ENCODE results near the gene ATP7A. TPM values are rescaled to one million over a fixed set of nuclear protein-coding genes. Genes with fewer than 3 reads are reported as not detected.

Gene ATP7A
- total RNA-seq, 2 experiments from 2014 or later = 11.9 to 13.3 TPM

GRCh38 chrX:77953302-77953701, 42.8 kb downstream of the ATP7A start:
- no peaks in the 10 kb centered on the region for H3K27me3 Mint-ChIP-seq
- H3K9me3 Mint-ChIP-seq = peaks cover 3% of the 10 kb centered on the region
- no peak for DNase-seq
- peaks cover 22% of the 10 kb centered on the region for H3K4me1 Mint-ChIP-seq
- ChIA-PET CTCF (no interaction called here), POLR2A (no interaction called here)
- H3K36me3 Mint-ChIP-seq (ENCODE audit: low read depth) = peaks cover 13% of the 10 kb centered on the region
- H3K4me3 Mint-ChIP-seq = no peak overlapping the region
- peak overlapping the region; percentile 50 for H3K27ac Mint-ChIP-seq

- Mint-ChIP-seq H3K27me3 (no peaks in the 10 kb centered on the region), H3K27ac (no peak overlapping the region), H3K4me3 (no peak overlapping the region), H3K4me1 (peaks cover 23% of the 10 kb centered on the region), H3K36me3 (ENCODE audit: low read depth) (peaks cover 15% of the 10 kb centered on the region), H3K9me3 (peaks cover 3% of the 10 kb centered on the region)
- no peak for DNase-seq
- POLR2A ChIA-PET = no interaction called here
- CTCF ChIA-PET = no interaction called here
Measured at GRCh38 chrX:77953708-77954107, 43.2 kb downstream of the ATP7A start.

- CTCF ChIA-PET = no interaction called here
- Mint-ChIP-seq H3K4me1 (peaks cover 47% of the 10 kb centered on the region), H3K27me3 (no peaks in the 10 kb centered on the region), H3K9me3 (peaks cover 9% of the 10 kb centered on the region), H3K36me3 (ENCODE audit: low read depth) (peaks cover 26% of the 10 kb centered on the region), H3K4me3 (no peak overlapping the region), H3K27ac (peak overlapping the region; percentile 76)
- POLR2A ChIA-PET = no interaction called here
- no peak for DNase-seq
Measured at GRCh38 chrX:77960567-77960966, 50.1 kb downstream of the ATP7A start.

GRCh38 chrX:77961063-77961462, 50.6 kb downstream of the ATP7A start:
- H3K27ac Mint-ChIP-seq = peak overlapping the region; percentile 76
- peaks cover 28% of the 10 kb centered on the region for H3K36me3 Mint-ChIP-seq (ENCODE audit: low read depth)
- no peak overlapping the region for H3K4me3 Mint-ChIP-seq
- DNase-seq = no peak
- peaks cover 44% of the 10 kb centered on the region for H3K4me1 Mint-ChIP-seq
- no peaks in the 10 kb centered on the region for H3K27me3 Mint-ChIP-seq
- ChIA-PET CTCF (no interaction called here), POLR2A (no interaction called here)
- H3K9me3 Mint-ChIP-seq = peaks cover 7% of the 10 kb centered on the region

- Mint-ChIP-seq H3K27ac (peak overlapping the region; percentile 92), H3K27me3 (no peaks in the 10 kb centered on the region), H3K4me3 (peak overlapping the region; percentile 67), H3K4me1 (peaks cover 43% of the 10 kb centered on the region), H3K36me3 (ENCODE audit: low read depth) (peaks cover 34% of the 10 kb centered on the region), H3K9me3 (peaks cover 7% of the 10 kb centered on the region)
- DNase-seq = peak; percentile 17
- ChIA-PET POLR2A (interaction anchor here (0.5 kb wide), 1 partner anchor 846 kb away, joined by 3 read pairs; no protein-coding TSS in a partner anchor), CTCF (no interaction called here)
Measured at GRCh38 chrX:77962068-77962902, 51.8 kb downstream of the ATP7A start.

GRCh38 chrX:77966361-77966760, 55.9 kb downstream of the ATP7A start:
- DNase-seq = no peak
- ChIA-PET CTCF (no interaction called here), POLR2A (no interaction called here)
- no peak overlapping the region for H3K27ac Mint-ChIP-seq
- no peaks in the 10 kb centered on the region for H3K9me3 Mint-ChIP-seq
- H3K36me3 Mint-ChIP-seq (ENCODE audit: low read depth) = peaks cover 21% of the 10 kb centered on the region
- H3K27me3 Mint-ChIP-seq = no peaks in the 10 kb centered on the region
- H3K4me1 Mint-ChIP-seq = peaks cover 17% of the 10 kb centered on the region
- no peak overlapping the region for H3K4me3 Mint-ChIP-seq

GRCh38 chrX:77967631-77968030, 57.1 kb downstream of the ATP7A start:
- H3K27ac Mint-ChIP-seq = no peak overlapping the region
- no peaks in the 10 kb centered on the region for H3K9me3 Mint-ChIP-seq
- H3K4me1 Mint-ChIP-seq = peaks cover 6% of the 10 kb centered on the region
- ChIA-PET CTCF (interaction anchor here (1.1 kb wide), 1 partner anchor 9 kb away, joined by 3 read pairs; no protein-coding TSS in a partner anchor), POLR2A (no interaction called here)
- H3K27me3 Mint-ChIP-seq = no peaks in the 10 kb centered on the region
- peaks cover 21% of the 10 kb centered on the region for H3K36me3 Mint-ChIP-seq (ENCODE audit: low read depth)
- DNase-seq = no peak
- no peak overlapping the region for H3K4me3 Mint-ChIP-seq

- Mint-ChIP-seq H3K4me1 (peaks cover 2% of the 10 kb centered on the region), H3K27me3 (no peaks in the 10 kb centered on the region), H3K27ac (no peak within 1 kb of the TSS), H3K4me3 (no peak within 1 kb of the TSS), H3K9me3 (no peaks in the 10 kb centered on the region), H3K36me3 (ENCODE audit: low read depth) (peaks cover 20% of the 10 kb centered on the region)
- CTCF ChIA-PET = no interaction called here
- no peak for DNase-seq
- POLR2A ChIA-PET = no interaction called here
Measured at GRCh38 chrX:77969538-77969937, 59.0 kb downstream of the ATP7A start, which contains the start of gene PGAM4. PGAM4 (minus strand) TSS chrX:77969638; CDS start chrX:77969638, 0 bp downstream.

GRCh38 chrX:77975755-77976154, 65.3 kb downstream of the ATP7A start:
- CTCF ChIA-PET = no interaction called here
- H3K4me1 Mint-ChIP-seq = no peaks in the 10 kb centered on the region

GRCh38 chrX:77977095-77977494, 66.6 kb downstream of the ATP7A start:
- ChIA-PET CTCF (interaction anchor here (0.7 kb wide), 1 partner anchor 10 kb away, joined by 3 read pairs; no protein-coding TSS in a partner anchor), POLR2A (no interaction called here)
- H3K27me3 Mint-ChIP-seq = no peaks in the 10 kb centered on the region
- no peak overlapping the region for H3K27ac Mint-ChIP-seq
- H3K4me1 Mint-ChIP-seq = no peaks in the 10 kb centered on the region
- peaks cover 13% of the 10 kb centered on the region for H3K36me3 Mint-ChIP-seq (ENCODE audit: low read depth)
- no peak for DNase-seq
- H3K9me3 Mint-ChIP-seq = peaks cover 2% of the 10 kb centered on the region
- H3K4me3 Mint-ChIP-seq = no peak overlapping the region

More at GRCh38 chrX:77975755-77976154, 65.3 kb downstream of the ATP7A start:
- Mint-ChIP-seq H3K36me3 (ENCODE audit: low read depth) (peaks cover 13% of the 10 kb centered on the region), H3K9me3 (peaks cover 2% of the 10 kb centered on the region), H3K27me3 (no peaks in the 10 kb centered on the region), H3K4me3 (no peak overlapping the region), H3K27ac (no peak overlapping the region)
- no peak for DNase-seq
- POLR2A ChIA-PET = no interaction called here

GRCh38 chrX:77977518-77977917, 67.0 kb downstream of the ATP7A start:
- H3K27me3 Mint-ChIP-seq = no peaks in the 10 kb centered on the region
- ChIA-PET POLR2A (no interaction called here), CTCF (interaction anchor here (0.7 kb wide), 1 partner anchor 10 kb away, joined by 3 read pairs; no protein-coding TSS in a partner anchor)
- H3K4me3 Mint-ChIP-seq = no peak overlapping the region
- DNase-seq = no peak
- H3K27ac Mint-ChIP-seq = no peak overlapping the region
- no peaks in the 10 kb centered on the region for H3K4me1 Mint-ChIP-seq
- H3K36me3 Mint-ChIP-seq (ENCODE audit: low read depth) = peaks cover 13% of the 10 kb centered on the region
- peaks cover 2% of the 10 kb centered on the region for H3K9me3 Mint-ChIP-seq

- CTCF ChIA-PET = no interaction called here
- no peak for DNase-seq
- H3K9me3 Mint-ChIP-seq = peaks cover 2% of the 10 kb centered on the region
- no peak overlapping the region for H3K27ac Mint-ChIP-seq
- no peaks in the 10 kb centered on the region for H3K27me3 Mint-ChIP-seq
- POLR2A ChIA-PET = no interaction called here
- no peak overlapping the region for H3K4me3 Mint-ChIP-seq
- no peaks in the 10 kb centered on the region for H3K4me1 Mint-ChIP-seq
- peaks cover 10% of the 10 kb centered on the region for H3K36me3 Mint-ChIP-seq (ENCODE audit: low read depth)
Measured at GRCh38 chrX:77979870-77980269, 69.4 kb downstream of the ATP7A start.

- CTCF ChIA-PET = no interaction called here
- Mint-ChIP-seq H3K4me3 (no peak overlapping the region), H3K4me1 (no peaks in the 10 kb centered on the region), H3K27ac (no peak overlapping the region), H3K27me3 (no peaks in the 10 kb centered on the region), H3K36me3 (ENCODE audit: low read depth) (peaks cover 17% of the 10 kb centered on the region), H3K9me3 (no peaks in the 10 kb centered on the region)
- POLR2A ChIA-PET = no interaction called here
- DNase-seq = no peak
Measured at GRCh38 chrX:78011846-78012245, 101.4 kb downstream of the ATP7A start.

Measured in activated CD4-positive, alpha-beta T cell treated with anti-CD3 and anti-CD28 coated beads, Interleukin-2, amount 10 ng/mL, durations not matched to agents 7 days and 5 days (primary cell).